Measurements from ENCODE around the gene SLC34A1.

SLC34A1 gene

DNA sequence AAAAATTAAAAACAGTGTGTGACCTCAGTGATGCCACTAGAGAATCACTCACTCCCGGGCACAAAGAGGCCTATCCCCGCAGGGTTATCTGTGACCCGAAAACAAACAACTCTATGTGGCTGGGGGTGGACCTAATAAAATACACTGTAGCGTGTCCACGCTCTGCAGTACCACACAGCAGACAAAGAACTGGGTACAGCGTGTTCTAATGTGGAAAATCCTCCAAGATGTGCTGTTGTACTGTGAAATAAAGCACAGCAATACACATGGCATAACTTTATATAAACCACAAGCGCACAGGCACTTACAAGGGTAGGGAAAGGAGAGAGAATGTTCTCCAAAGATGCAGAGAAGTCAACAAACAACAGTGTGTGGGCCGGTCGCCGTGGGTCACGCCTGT, 8.1 kb upstream of the SLC34A1 start:
- Histone ChIP-seq H3K9ac (ENCODE audit: low read length) (no peak overlapping the region), H3K4me2 (ENCODE audit: low read depth, low read length) (no peak overlapping the region), H3K9me3 (replicated peaks; ENCODE audit: insufficient read depth, low read length) (no peaks in the 10 kb centered on the region), H2AFZ (ENCODE audit: low read length) (no peak overlapping the region), H3K27me3 (replicated peaks; ENCODE audit: insufficient read depth, low read length) (no peaks in the 10 kb centered on the region), H3K79me2 (ENCODE audit: low read length) (no peaks in the 10 kb centered on the region), H3K4me1 (ENCODE audit: low read length) (peaks cover 16% of the 10 kb centered on the region), H3K4me3 (ENCODE audit: low read length) (no peak overlapping the region), H3K27ac (ENCODE audit: low read length) (no peak overlapping the region), H4K20me1 (ENCODE audit: insufficient read depth, low read length) (no peaks in the 10 kb centered on the region), H3K9me2 (replicated peaks; ENCODE audit: insufficient read depth, low read length) (no peaks in the 10 kb centered on the region), H3K36me3 (replicated peaks; ENCODE audit: insufficient read depth, low read length) (no peaks in the 10 kb centered on the region), H3F3A (ENCODE audit: insufficient read depth, low read length) (peaks cover 4% of the 10 kb centered on the region; the same call in 1 of the 2 replicates)
- no peak for DNase-seq
- TF ChIP-seq EZH2phosphoT487 (IDR thresholded peaks at IDR 0.05; ENCODE audit: low read length): no peak

DNA sequence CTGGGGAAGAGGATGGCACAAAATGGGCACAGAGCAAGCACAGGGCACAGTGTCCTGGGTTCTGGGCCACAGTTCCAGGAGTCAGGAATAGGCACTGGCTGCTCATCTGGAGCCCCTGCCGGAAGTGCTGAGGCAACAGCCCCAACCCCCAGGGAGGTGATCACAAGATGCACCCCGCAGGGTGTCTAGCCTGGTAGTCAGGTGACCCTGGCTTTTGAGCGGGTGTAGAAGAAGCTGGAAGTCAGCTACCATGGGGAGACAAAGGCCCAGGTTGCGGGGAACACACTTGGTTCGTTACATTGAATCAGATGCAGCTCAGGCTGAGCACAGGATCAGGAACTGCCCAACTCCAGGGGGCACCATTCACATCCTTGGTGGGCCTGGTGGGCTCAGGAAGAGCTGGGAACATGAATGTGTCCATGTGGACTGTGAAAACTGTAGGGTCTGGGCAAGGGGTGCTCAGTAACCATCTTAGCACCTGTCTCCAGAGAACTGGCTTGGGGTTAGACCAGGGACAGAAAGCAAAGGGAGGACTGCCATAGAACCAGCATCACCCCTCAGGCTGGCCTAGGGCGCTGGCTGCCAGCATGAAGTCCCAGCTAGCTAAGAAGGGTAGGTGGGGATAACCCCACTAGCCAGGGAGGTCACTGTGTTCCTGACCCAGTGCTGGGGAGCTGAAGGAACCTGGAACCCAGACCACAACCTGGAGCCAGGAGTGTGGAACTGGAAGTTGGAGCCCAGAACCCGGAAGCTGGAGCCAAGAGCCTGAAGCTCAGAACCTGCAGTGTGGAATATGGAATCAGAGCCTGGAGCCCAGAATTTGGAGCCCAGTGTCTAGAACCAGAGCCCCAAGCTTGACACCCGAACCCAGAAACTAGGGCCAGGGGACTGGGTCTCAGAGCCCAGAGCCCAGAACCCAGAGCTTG, 6.1 kb upstream of the SLC34A1 start:
- Histone ChIP-seq H3K4me1 (ENCODE audit: low read length) (no peaks in the 10 kb centered on the region), H3K9ac (ENCODE audit: low read length) (no peak overlapping the region), H3K27me3 (replicated peaks; ENCODE audit: insufficient read depth, low read length) (0 out of 2 replicates have a peak, but pooled peaks cover 1% of the 10 kb centered on the region), H3F3A (ENCODE audit: insufficient read depth, low read length) (no peaks in the 10 kb centered on the region), H3K79me2 (ENCODE audit: low read length) (no peaks in the 10 kb centered on the region), H2AFZ (ENCODE audit: low read length) (no peak overlapping the region), H3K36me3 (replicated peaks; ENCODE audit: insufficient read depth, low read length) (no peaks in the 10 kb centered on the region), H4K20me1 (ENCODE audit: insufficient read depth, low read length) (no peaks in the 10 kb centered on the region), H3K4me2 (ENCODE audit: low read depth, low read length) (no peak overlapping the region), H3K9me3 (replicated peaks; ENCODE audit: insufficient read depth, low read length) (no peaks in the 10 kb centered on the region), H3K4me3 (ENCODE audit: low read length) (no peak overlapping the region), H3K27ac (ENCODE audit: low read length) (no peak overlapping the region), H3K9me2 (replicated peaks; ENCODE audit: insufficient read depth, low read length) (no peaks in the 10 kb centered on the region)
- no peak for DNase-seq
- TF ChIP-seq EZH2phosphoT487 (IDR thresholded peaks at IDR 0.05; ENCODE audit: low read length) (no peak), EZH2 (optimal IDR thresholded peaks at IDR 0.05; ENCODE audit: low read depth, low read length) (no peak)
- TF ChIP-seq, protein P1, sequence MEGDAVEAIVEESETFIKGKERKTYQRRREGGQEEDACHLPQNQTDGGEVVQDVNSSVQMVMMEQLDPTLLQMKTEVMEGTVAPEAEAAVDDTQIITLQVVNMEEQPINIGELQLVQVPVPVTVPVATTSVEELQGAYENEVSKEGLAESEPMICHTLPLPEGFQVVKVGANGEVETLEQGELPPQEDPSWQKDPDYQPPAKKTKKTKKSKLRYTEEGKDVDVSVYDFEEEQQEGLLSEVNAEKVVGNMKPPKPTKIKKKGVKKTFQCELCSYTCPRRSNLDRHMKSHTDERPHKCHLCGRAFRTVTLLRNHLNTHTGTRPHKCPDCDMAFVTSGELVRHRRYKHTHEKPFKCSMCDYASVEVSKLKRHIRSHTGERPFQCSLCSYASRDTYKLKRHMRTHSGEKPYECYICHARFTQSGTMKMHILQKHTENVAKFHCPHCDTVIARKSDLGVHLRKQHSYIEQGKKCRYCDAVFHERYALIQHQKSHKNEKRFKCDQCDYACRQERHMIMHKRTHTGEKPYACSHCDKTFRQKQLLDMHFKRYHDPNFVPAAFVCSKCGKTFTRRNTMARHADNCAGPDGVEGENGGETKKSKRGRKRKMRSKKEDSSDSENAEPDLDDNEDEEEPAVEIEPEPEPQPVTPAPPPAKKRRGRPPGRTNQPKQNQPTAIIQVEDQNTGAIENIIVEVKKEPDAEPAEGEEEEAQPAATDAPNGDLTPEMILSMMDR (IDR thresholded peaks at IDR 0.05; ENCODE audit: low read length): no peak

DNA sequence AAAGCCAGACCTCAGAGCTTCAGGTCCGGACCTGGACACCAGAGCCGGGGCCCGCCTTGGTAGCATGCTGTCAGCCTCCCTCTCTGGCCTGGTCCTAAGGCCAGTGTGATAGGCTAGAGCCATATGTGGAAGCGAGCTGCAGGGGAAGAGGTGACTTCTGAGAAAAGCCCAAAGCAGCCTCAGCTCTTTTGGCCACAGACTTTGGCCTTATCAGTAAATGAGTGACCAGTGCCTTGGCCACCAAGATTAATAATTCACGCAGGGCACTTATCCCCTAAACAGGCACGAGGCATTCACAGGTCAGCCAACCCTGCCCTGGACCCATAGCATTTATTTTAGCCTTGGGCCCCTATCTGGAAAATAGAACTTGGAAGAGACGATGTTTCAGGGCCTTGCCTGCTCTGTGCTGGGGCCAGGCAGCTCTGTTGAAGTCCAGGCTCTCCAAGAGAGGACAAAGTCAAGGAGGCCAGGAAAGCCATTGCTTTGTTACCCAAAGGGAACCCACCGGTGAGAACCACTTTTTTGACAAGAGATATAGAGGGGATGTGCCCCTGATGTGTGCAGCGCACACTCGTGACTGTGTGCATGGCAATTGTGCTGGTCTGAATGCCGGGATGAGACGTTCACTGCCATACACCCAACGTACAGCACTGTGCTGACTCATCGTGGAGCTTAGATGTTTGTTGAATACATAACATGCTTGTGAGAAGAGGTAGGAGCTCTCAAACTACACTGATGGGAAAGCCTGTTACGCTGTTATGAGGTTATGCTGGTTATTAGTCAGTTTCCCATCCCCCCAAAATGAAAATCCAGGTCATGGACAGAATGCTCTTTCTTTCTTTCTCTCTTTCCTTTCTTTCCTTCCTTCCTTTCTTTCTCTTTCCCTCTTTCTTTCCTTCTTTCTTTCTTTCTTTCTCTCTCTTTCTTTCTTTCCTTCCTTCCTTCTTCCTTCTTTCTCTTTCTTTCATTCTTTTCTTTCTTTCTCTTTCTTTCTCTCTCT, 5.0 kb upstream of the SLC34A1 start:
- no peak for DNase-seq
- Histone ChIP-seq H3K27me3 (replicated peaks; ENCODE audit: insufficient read depth, low read length) (peaks cover 12% of the 10 kb centered on the region), H3K4me1 (ENCODE audit: low read length) (no peaks in the 10 kb centered on the region), H3K9me3 (replicated peaks; ENCODE audit: insufficient read depth, low read length) (no peaks in the 10 kb centered on the region), H3K4me3 (ENCODE audit: low read length) (no peak overlapping the region), H3K79me2 (ENCODE audit: low read length) (no peaks in the 10 kb centered on the region), H3K4me2 (ENCODE audit: low read depth, low read length) (no peak overlapping the region), H3K36me3 (replicated peaks; ENCODE audit: insufficient read depth, low read length) (no peaks in the 10 kb centered on the region), H3K27ac (ENCODE audit: low read length) (no peak overlapping the region), H3F3A (ENCODE audit: insufficient read depth, low read length) (no peaks in the 10 kb centered on the region), H3K9ac (ENCODE audit: low read length) (no peak overlapping the region), H2AFZ (ENCODE audit: low read length) (no peak overlapping the region), H4K20me1 (ENCODE audit: insufficient read depth, low read length) (no peaks in the 10 kb centered on the region), H3K9me2 (replicated peaks; ENCODE audit: insufficient read depth, low read length) (no peaks in the 10 kb centered on the region)
- TF ChIP-seq EZH2 (optimal IDR thresholded peaks at IDR 0.05; ENCODE audit: low read depth, low read length): no peak
- TF ChIP-seq, protein P1 (IDR thresholded peaks at IDR 0.05; ENCODE audit: low read length): no peak
- TF ChIP-seq EZH2phosphoT487 (IDR thresholded peaks at IDR 0.05; ENCODE audit: low read length): no peak

Data from MM.1S (cell line).